GM23338 (cell line): Measurements from ENCODE around the gene NPM1. TPM values are rescaled to one million over a fixed set of nuclear protein-coding genes. Genes with fewer than 3 reads are reported as not detected.
"Not testable (repeated sequence)": the region's sequence is repeated elsewhere in the genome, so short reads cannot be mapped to it uniquely, and the experiment has no call there.

ENCODE experiments used
- ATAC-seq: fragments of 200-7000 bp; cut with Tn5 transposase; 3 replicates; pipeline ENCODE4 v1.9.1; 2020
- DNase-seq: peaks from one replicate; pipeline ENCODE4 v3.0.0-alpha.2; 2015; ENCODE audit warnings: low spot score
- H2AFZ ChIP-seq: fragments of 200-600 bp; sonication (generic); 2 replicates; pipeline ENCODE4 v1.8.0; 2016; ENCODE audit warnings: antibody characterized with exemption, mild to moderate bottlenecking, moderate library complexity
- H3F3A ChIP-seq: fragments of 200-600 bp; sonication (generic); replicated peaks from 2 replicates; pipeline ENCODE4 v1.8.0; 2017; ENCODE audit warnings: antibody characterized with exemption, mixed run types, low read depth
- H3K27ac ChIP-seq: fragments of 200-600 bp; sonication (generic); 2 replicates; pipeline ENCODE4 v1.6.1; 2016; ENCODE audit warnings: low read depth
- H3K27me3 ChIP-seq: fragments of 200-600 bp; sonication (generic); 2 replicates; pipeline ENCODE4 v1.8.0; 2016; ENCODE audit warnings: mild to moderate bottlenecking, mixed run types, moderate library complexity; ENCODE audit not compliant: insufficient read depth
- H3K36me3 ChIP-seq: fragments of 200-600 bp; sonication (generic); 2 replicates; pipeline ENCODE4 v1.8.0; 2016; ENCODE audit warnings: mild to moderate bottlenecking; ENCODE audit not compliant: insufficient read depth
- H3K4me1 ChIP-seq: fragments of 200-600 bp; sonication (generic); 2 replicates; pipeline ENCODE4 v1.8.0; 2016; ENCODE audit warnings: mild to moderate bottlenecking, moderate library complexity; ENCODE audit not compliant: insufficient read depth
- H3K4me2 ChIP-seq: fragments of 200-600 bp; sonication (generic); 2 replicates; pipeline ENCODE4 v1.7.1; 2017; ENCODE audit warnings: mixed run types
- H3K4me3 ChIP-seq: fragments of 200-600 bp; sonication (generic); 2 replicates; pipeline ENCODE4 v1.6.1; 2016; ENCODE audit warnings: mixed run types
- H3K79me2 ChIP-seq: fragments of 200-600 bp; sonication (generic); replicated peaks from 2 replicates; pipeline ENCODE4 v1.8.0; 2017; ENCODE audit warnings: mild to moderate bottlenecking; ENCODE audit not compliant: insufficient read depth
- H3K9me2 ChIP-seq: fragments of 200-600 bp; sonication (generic); 2 replicates; pipeline ENCODE4 v1.8.0; 2017; ENCODE audit not compliant: insufficient read depth
- H4K20me1 ChIP-seq: fragments of 200-600 bp; sonication (generic); replicated peaks from 2 replicates; pipeline ENCODE4 v1.8.0; 2017; ENCODE audit warnings: mild to moderate bottlenecking; ENCODE audit not compliant: insufficient read depth
- H3K27ac Mint-ChIP-seq: 2 replicates; pipeline ENCODE4 v1.8.0; 2020; ENCODE audit warnings: inconsistent platforms, mild to moderate bottlenecking, moderate library complexity, mixed read lengths
- H3K27me3 Mint-ChIP-seq: 3 replicates; pipeline ENCODE4 v1.8.0; 2022; ENCODE audit warnings: low read depth, mild to moderate bottlenecking, moderate library complexity, mixed read lengths, inconsistent platforms; ENCODE audit not compliant: insufficient read depth, poor library complexity
- H3K36me3 Mint-ChIP-seq: 3 replicates; pipeline ENCODE4 v1.8.0; 2021; ENCODE audit warnings: low read depth, mild to moderate bottlenecking, inconsistent platforms, moderate library complexity, mixed read lengths
- H3K4me1 Mint-ChIP-seq: 3 replicates; pipeline ENCODE4 v1.8.0; 2020; ENCODE audit warnings: mild to moderate bottlenecking, inconsistent platforms, mixed read lengths
- H3K4me3 Mint-ChIP-seq: 3 replicates; pipeline ENCODE4 v1.8.0; 2021; ENCODE audit warnings: moderate library complexity, mild to moderate bottlenecking, inconsistent platforms, mixed read lengths
- H3K9me3 Mint-ChIP-seq: 3 replicates; pipeline ENCODE4 v1.8.0; 2020; ENCODE audit warnings: moderate library complexity, mild to moderate bottlenecking, inconsistent platforms, mixed read lengths
- CREB1 ChIP-seq: fragments of 250-450 bp; sonication (Bioruptor Pico); IDR thresholded peaks from 2 replicates; pipeline ENCODE4 v1.5.0; 2020; ENCODE audit warnings: low read depth, mild to moderate bottlenecking, moderate library complexity
- ETS1 ChIP-seq: IDR thresholded peaks from 2 replicates; pipeline ENCODE4 v1.6.1; 2016; ENCODE audit warnings: antibody characterized with exemption
- EZH2phosphoT487 ChIP-seq: fragments of 200-600 bp; sonication (generic); IDR thresholded peaks from one replicate; pipeline ENCODE4 v1.8.1; 2018; ENCODE audit warnings: antibody characterized with exemption; ENCODE audit not compliant: unreplicated experiment
- JUNB ChIP-seq: IDR thresholded peaks from one replicate; pipeline ENCODE4 v1.6.1; 2016; ENCODE audit warnings: antibody characterized with exemption; ENCODE audit not compliant: unreplicated experiment
- POLR2AphosphoS5 ChIP-seq: IDR thresholded peaks from 2 replicates; pipeline ENCODE4 v1.6.1; 2016; ENCODE audit warnings: antibody characterized with exemption, low read depth
- REST ChIP-seq: IDR thresholded peaks from one replicate; pipeline ENCODE4 v1.6.1; 2018; ENCODE audit warnings: antibody characterized with exemption; ENCODE audit not compliant: unreplicated experiment
- STAT1 ChIP-seq: IDR thresholded peaks from one replicate; pipeline ENCODE4 v1.6.1; 2016; ENCODE audit warnings: antibody characterized with exemption; ENCODE audit not compliant: unreplicated experiment
- polyA plus RNA-seq: library from polyadenylated mRNA; unstranded; fragments of >200 nt; fragmentation: Nextera tagmentation; extraction: Ambion mirVana; gene quantifications from 2 replicates; pipeline ENCODE4 v1.2.1, GENCODE V29; 2016
- total RNA-seq: library from RNA; depleted of rRNA; stranded (reverse); fragments of >200 nt; shearing (Covaris generic); gene quantifications from 2 replicates; pipeline ENCODE4 v1.2.3, GENCODE V29; 2014

The NPM1 gene
- total and polyA plus RNA-seq, 2 experiments from 2014 or later, result 3,739 to 5,242 TPM

DNA sequence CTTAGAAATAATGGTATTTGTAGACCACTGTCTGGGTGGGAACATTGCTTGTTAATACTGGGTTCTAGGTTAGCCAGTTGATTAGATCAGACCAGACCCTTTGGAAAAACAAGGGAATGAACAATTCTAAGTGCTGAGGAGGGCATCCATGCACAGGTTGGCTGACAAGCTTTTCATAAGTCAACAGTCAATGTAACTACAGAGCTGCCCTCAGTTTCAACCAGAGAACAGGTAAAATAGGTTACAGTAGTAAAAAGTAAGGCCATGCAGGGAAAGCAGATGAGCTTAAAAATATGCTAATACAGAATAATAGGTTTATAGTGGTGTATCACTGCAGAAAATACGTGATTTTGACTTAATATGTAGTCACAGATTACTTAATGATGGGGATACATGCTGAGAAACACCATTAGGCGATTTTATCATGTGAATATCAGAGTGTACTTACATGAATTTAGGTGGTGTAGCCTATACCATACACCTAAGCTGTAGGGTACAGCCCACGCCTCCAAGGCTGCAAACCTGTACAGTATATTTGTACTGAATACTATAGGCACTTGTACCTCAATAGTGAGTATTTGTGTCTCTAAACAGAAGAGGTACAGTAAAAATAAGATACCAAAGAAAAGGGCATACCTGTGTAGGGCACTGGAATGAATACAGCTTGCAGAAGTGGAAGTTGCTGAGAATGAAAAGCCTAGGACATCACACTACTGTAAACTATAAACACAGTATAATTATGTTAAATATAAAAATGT is 25.7 kb downstream of the NPM1 start:
- TF ChIP-seq REST, result no peak
- TF ChIP-seq POLR2AphosphoS5, result peak; percentile 26
- peaks cover 6% of the 10 kb centered on the region for H3K4me1 ChIP-seq
- no peak overlapping the region for H3K4me3 ChIP-seq
- Mint-ChIP-seq H3K27ac (no peak overlapping the region), H3K9me3 (no peaks in the 10 kb centered on the region), H3K4me1 (peaks cover 8% of the 10 kb centered on the region), H3K27me3 (peaks cover 9% of the 10 kb centered on the region), H3K4me3 (no peak overlapping the region), H3K36me3 (peaks cover 57% of the 10 kb centered on the region)
- peaks cover 62% of the 10 kb centered on the region for H4K20me1 ChIP-seq
- H3K9me2 ChIP-seq, result no peaks in the 10 kb centered on the region
- H3K27me3 ChIP-seq, result no peaks in the 10 kb centered on the region
- ATAC-seq (no peak; the same call in 2 of the 3 replicates), DNase-seq (no peak)
- no peak overlapping the region for H3K4me2 ChIP-seq
- no peak overlapping the region for H2AFZ ChIP-seq
- H3K79me2 ChIP-seq, result peaks cover 37% of the 10 kb centered on the region
- peaks cover 36% of the 10 kb centered on the region for H3K36me3 ChIP-seq
- peaks cover 77% of the 10 kb centered on the region for H3F3A ChIP-seq
- H3K27ac ChIP-seq, result peak overlapping the region; percentile 81; the same call in 1 of the 2 replicates

DNA sequence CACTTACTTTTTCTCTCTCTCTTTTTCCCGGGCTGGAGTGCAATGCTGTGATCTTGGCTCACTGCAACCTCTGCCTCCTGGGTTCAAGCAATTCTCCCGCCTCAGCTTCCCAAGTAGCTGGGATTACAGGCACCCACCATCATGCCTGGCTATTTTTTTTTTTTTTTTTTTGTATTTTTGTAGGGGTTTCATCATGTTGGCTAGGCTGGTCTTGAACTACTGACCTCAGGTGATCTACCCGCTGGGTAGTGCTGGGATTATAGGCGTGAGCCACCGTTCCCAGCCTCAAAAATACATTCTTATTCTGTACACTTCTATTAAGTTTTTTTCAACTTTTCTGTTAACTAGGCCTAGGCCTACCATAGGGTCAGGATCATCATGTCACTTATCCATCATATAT is 26.3 kb downstream of the NPM1 start:
- not testable (repeated sequence) for H3K9me3 Mint-ChIP-seq, H2AFZ ChIP-seq, ATAC-seq, H3K9me2 ChIP-seq, H3K27me3 ChIP-seq, H3K4me3 ChIP-seq, DNase-seq, H3K4me2 ChIP-seq, H3K27ac ChIP-seq, H3K4me1 ChIP-seq, H3K4me1 Mint-ChIP-seq, H3K4me3 Mint-ChIP-seq, H3K27ac Mint-ChIP-seq
- peaks cover 50% of the 10 kb centered on the region for H3K36me3 Mint-ChIP-seq
- Histone ChIP-seq H3K79me2 (peaks cover 30% of the 10 kb centered on the region), H3K36me3 (peaks cover 29% of the 10 kb centered on the region), H4K20me1 (peaks cover 55% of the 10 kb centered on the region), H3F3A (peaks cover 72% of the 10 kb centered on the region)
- peaks cover 13% of the 10 kb centered on the region for H3K27me3 Mint-ChIP-seq

- peak; percentile 1; the same call in 2 of the 3 replicates for ATAC-seq
- no peaks in the 10 kb centered on the region for H3K9me2 ChIP-seq
- H3K27ac ChIP-seq, result peak overlapping the region; percentile 60
- Mint-ChIP-seq H3K36me3 (peaks cover 38% of the 10 kb centered on the region), H3K4me1 (peaks cover 9% of the 10 kb centered on the region), H3K27ac (0 out of 2 replicates have a peak overlapping the region, but pooled peaks have one; percentile 50), H3K9me3 (no peaks in the 10 kb centered on the region), H3K27me3 (peaks cover 10% of the 10 kb centered on the region), H3K4me3 (no peak overlapping the region; the same call in 2 of the 3 replicates)
- H3K79me2 ChIP-seq, result peaks cover 18% of the 10 kb centered on the region
- peaks cover 8% of the 10 kb centered on the region for H3K4me1 ChIP-seq
- H2AFZ ChIP-seq, result no peak overlapping the region
- H3K27me3 ChIP-seq, result peaks cover 15% of the 10 kb centered on the region
- no peak overlapping the region for H3K4me2 ChIP-seq
- H3K36me3 ChIP-seq, result peaks cover 17% of the 10 kb centered on the region
- peaks cover 62% of the 10 kb centered on the region for H3F3A ChIP-seq
- DNase-seq, result peak; percentile 27
- H4K20me1 ChIP-seq, result peaks cover 44% of the 10 kb centered on the region
- H3K4me3 ChIP-seq, result no peak overlapping the region
- TF ChIP-seq STAT1 (no peak), POLR2AphosphoS5 (no peak; the same call in 1 of the 2 replicates), ETS1 (no peak), CREB1 (CRISPR knock-in tag) (no peak), JUNB (no peak), REST (no peak), EZH2phosphoT487 (no peak)
These were observed 27.6 kb downstream of the NPM1 start for GRCh38 chr5:171415115-171415730.
